ENCODE measurements around the gene ABLIM1.

DNA sequence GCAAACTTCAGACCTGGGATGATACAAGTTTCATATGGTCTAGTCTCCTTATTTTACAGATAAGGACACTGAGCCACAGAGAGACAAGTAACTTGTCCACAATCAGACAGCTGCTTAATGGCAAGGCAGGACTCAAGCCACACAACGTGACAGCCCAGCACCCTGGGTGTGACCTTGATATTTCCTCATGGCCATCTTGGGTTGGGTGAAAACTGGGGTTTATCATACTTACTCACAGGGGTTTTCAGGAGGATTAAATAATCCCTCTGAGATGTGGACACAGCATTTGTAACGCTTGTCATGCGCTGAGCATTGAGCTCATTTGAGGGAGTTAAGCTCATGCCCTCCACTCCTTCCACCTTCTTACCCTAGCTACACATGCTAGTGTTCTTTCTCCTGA, 58.0 kb downstream of the ABLIM1 start:
- TF ChIP-seq, protein P1, sequence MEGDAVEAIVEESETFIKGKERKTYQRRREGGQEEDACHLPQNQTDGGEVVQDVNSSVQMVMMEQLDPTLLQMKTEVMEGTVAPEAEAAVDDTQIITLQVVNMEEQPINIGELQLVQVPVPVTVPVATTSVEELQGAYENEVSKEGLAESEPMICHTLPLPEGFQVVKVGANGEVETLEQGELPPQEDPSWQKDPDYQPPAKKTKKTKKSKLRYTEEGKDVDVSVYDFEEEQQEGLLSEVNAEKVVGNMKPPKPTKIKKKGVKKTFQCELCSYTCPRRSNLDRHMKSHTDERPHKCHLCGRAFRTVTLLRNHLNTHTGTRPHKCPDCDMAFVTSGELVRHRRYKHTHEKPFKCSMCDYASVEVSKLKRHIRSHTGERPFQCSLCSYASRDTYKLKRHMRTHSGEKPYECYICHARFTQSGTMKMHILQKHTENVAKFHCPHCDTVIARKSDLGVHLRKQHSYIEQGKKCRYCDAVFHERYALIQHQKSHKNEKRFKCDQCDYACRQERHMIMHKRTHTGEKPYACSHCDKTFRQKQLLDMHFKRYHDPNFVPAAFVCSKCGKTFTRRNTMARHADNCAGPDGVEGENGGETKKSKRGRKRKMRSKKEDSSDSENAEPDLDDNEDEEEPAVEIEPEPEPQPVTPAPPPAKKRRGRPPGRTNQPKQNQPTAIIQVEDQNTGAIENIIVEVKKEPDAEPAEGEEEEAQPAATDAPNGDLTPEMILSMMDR (conservative IDR thresholded peaks at IDR 0.05; ENCODE audit: low read depth, low read length), result no peak
- TF ChIP-seq EZH2 (IDR thresholded peaks at IDR 0.05; ENCODE audit: borderline replicate concordance, low read depth, low read length, poor library complexity, severe bottlenecking), result no peak
